ENCODE data around the gene CCDC106.

The CCDC106 gene

GRCh38 chr19:55638864-55639359 is 9.1 kb upstream of the CCDC106 start (continued):
- TF ChIP-seq ZNF398 (tag by site-specific recombination; IDR thresholded peaks at IDR 0.05) (no peak), PRDM4 (tag by site-specific recombination; IDR thresholded peaks at IDR 0.05) (no peak), SP7 (tag by site-specific recombination; IDR thresholded peaks at IDR 0.05) (peak; percentile 66), ZNF138 (tag by site-specific recombination; IDR thresholded peaks at IDR 0.05; ENCODE audit: borderline replicate concordance) (no peak), ZNF701 (tag by site-specific recombination; IDR thresholded peaks at IDR 0.05) (no peak), ZNF133 (tag by site-specific recombination; IDR thresholded peaks at IDR 0.05) (no peak), ZNF791 (tag by site-specific recombination; IDR thresholded peaks at IDR 0.05) (no peak), ZNF654 (tag by site-specific recombination; IDR thresholded peaks at IDR 0.05; ENCODE audit: low read depth) (peak; percentile 36), PRDM2 (tag by site-specific recombination; IDR thresholded peaks at IDR 0.05; ENCODE audit: borderline replicate concordance) (no peak), ZNF792 (tag by site-specific recombination; IDR thresholded peaks at IDR 0.05) (no peak), ZNF449 (tag by site-specific recombination; IDR thresholded peaks at IDR 0.05) (no peak), ZNF544 (tag by site-specific recombination; IDR thresholded peaks at IDR 0.05) (no peak), ZNF514 (tag by site-specific recombination; IDR thresholded peaks at IDR 0.05) (no peak), ZNF501 (tag by site-specific recombination; IDR thresholded peaks at IDR 0.05) (no peak), ZNF747 (tag by site-specific recombination; IDR thresholded peaks at IDR 0.05) (no peak), ZNF48 (tag by site-specific recombination; IDR thresholded peaks at IDR 0.05) (no peak), ZFP69B (tag by site-specific recombination; IDR thresholded peaks at IDR 0.05) (peak; percentile 60; the same call in 1 of the 2 replicates), ZNF155 (tag by site-specific recombination; IDR thresholded peaks at IDR 0.05) (no peak), ZBTB1 (tag by site-specific recombination; IDR thresholded peaks at IDR 0.05) (no peak), WT1 (tag by site-specific recombination; IDR thresholded peaks at IDR 0.05) (no peak), MZF1 (tag by site-specific recombination; IDR thresholded peaks at IDR 0.05; ENCODE audit: borderline replicate concordance) (peak; percentile 25; the same call in 1 of the 2 replicates), ZIC2 (tag by site-specific recombination; IDR thresholded peaks at IDR 0.05) (no peak), ZSCAN23 (tag by site-specific recombination; IDR thresholded peaks at IDR 0.05) (no peak)
- TF ChIP-seq, protein P1, sequence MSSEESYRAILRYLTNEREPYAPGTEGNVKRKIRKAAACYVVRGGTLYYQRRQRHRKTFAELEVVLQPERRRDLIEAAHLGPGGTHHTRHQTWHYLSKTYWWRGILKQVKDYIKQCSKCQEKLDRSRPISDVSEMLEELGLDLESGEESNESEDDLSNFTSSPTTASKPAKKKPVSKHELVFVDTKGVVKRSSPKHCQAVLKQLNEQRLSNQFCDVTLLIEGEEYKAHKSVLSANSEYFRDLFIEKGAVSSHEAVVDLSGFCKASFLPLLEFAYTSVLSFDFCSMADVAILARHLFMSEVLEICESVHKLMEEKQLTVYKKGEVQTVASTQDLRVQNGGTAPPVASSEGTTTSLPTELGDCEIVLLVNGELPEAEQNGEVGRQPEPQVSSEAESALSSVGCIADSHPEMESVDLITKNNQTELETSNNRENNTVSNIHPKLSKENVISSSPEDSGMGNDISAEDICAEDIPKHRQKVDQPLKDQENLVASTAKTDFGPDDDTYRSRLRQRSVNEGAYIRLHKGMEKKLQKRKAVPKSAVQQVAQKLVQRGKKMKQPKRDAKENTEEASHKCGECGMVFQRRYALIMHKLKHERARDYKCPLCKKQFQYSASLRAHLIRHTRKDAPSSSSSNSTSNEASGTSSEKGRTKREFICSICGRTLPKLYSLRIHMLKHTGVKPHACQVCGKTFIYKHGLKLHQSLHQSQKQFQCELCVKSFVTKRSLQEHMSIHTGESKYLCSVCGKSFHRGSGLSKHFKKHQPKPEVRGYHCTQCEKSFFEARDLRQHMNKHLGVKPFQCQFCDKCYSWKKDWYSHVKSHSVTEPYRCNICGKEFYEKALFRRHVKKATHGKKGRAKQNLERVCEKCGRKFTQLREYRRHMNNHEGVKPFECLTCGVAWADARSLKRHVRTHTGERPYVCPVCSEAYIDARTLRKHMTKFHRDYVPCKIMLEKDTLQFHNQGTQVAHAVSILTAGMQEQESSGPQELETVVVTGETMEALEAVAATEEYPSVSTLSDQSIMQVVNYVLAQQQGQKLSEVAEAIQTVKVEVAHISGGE (tag by site-specific recombination; conservative IDR thresholded peaks at IDR 0.05; ENCODE audit: low read depth) = peak; percentile 76
